Fibroblast of lung (primary cell): ENCODE results near the gene CDK5RAP1.

ENCODE experiments used
- CTCF ChIP-seq, 2 donors: IDR thresholded peaks in 1 of 2; conservative IDR thresholded peaks in 1 of 2; 1 replicate in 1 of 2; 2 replicates in 1 of 2; pipeline ENCODE4 v1.5.1; 2011 to 2012; ENCODE audit warnings: low read length in 2 of 2, control low read depth in 1 of 2, inconsistent platforms in 1 of 2, low read depth in 1 of 2, mild to moderate bottlenecking in 1 of 2
- EZH2 ChIP-seq: IDR thresholded peaks from 2 replicates; pipeline ENCODE4 v1.5.1; 2012; ENCODE audit warnings: low read length, control low read depth, mild to moderate bottlenecking; ENCODE audit errors: missing control alignments

DNA sequence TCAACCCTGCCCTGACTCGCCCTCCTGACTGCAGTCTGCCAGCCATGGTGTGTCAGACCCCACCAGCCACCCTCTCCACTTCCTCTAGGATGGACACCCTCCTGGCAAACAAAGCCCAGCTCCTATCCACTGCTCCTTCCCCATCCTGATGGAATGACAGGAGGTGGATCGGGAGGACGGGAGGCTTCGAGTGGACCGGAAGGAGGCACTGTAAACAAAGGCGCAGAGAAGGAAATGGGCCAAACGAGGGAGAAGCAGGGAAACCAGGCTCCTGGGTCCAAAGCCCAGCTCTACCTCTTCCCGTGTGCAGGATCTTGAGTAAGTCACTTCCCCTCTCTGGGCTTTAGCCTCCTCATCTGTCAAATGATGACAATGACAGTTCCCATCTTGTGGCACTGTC, 78.1 kb downstream of the CDK5RAP1 start:
- no peak for TF ChIP-seq CTCF (conservative IDR thresholded peaks at IDR 0.05 in 1 of 2, IDR thresholded peaks at IDR 0.05 in 1 of 2; ENCODE audit: low read depth in 1 of 2, low read length in 2 of 2)
- no peak for TF ChIP-seq EZH2
